Caco-2 (cell line): ENCODE measurements around the gene NIFK. TPM values are rescaled to one million over a fixed set of nuclear protein-coding genes. Genes with fewer than 3 reads are reported as not detected.

Source experiments
- BruUV-seq: library from RNA; stranded (reverse); fragments of 400-500 nt; replicated peaks from 2 replicates; lab custom pipeline; 2021; lab: Mats Ljungman, UMichigan
- CTCF ChIA-PET: fragments of 300-600 bp; sonication (Branson Sonifier 250); formaldehyde crosslinking; loops from one replicate; lab custom pipeline; 2022; ENCODE audit warnings: antibody characterized with exemption; lab: Charles Lee
- POLR2A ChIA-PET: fragments of 300-600 bp; sonication (Branson Sonifier 250); formaldehyde crosslinking; loops from one replicate; lab custom pipeline; 2022; ENCODE audit warnings: antibody characterized with exemption; lab: Charles Lee
- DNase-seq, 2 experiments: peaks; one replicate each; pipeline versions ENCODE4 v3.0.0 to v3.0.0-alpha.2; 2020 to 2022
- H3K27me3 ChIP-seq: replicated peaks from 2 replicates; pipeline ENCODE4 v1.6.0; 2011; ENCODE audit warnings: low read length; ENCODE audit not compliant: control insufficient read depth, insufficient read depth
- H3K36me3 ChIP-seq: 2 replicates; pipeline ENCODE4 v1.5.1; 2011; ENCODE audit warnings: low read length; ENCODE audit not compliant: control insufficient read depth, insufficient read depth
- H3K4me1 ChIP-seq: fragments of 250-450 bp; sonication (Bioruptor Pico); 2 replicates; pipeline ENCODE4 v1.5.1; 2020; ENCODE audit warnings: mild to moderate bottlenecking
- H3K4me3 ChIP-seq: 2 replicates; pipeline ENCODE4 v1.5.1; 2011; ENCODE audit warnings: low read depth, mild to moderate bottlenecking, control low read depth, low read length
- H3K9me3 ChIP-seq: fragments of 250-450 bp; sonication (Bioruptor Pico); 2 replicates; pipeline ENCODE4 v1.5.1; 2020; ENCODE audit warnings: mild to moderate bottlenecking, moderate library complexity
- H3K27ac Mint-ChIP-seq: one replicate; pipeline ENCODE4 v1.8.0; 2022; ENCODE audit warnings: mixed read lengths; ENCODE audit not compliant: unreplicated experiment
- H3K27me3 Mint-ChIP-seq: one replicate; pipeline ENCODE4 v1.8.0; 2022; ENCODE audit warnings: mixed read lengths; ENCODE audit not compliant: insufficient read depth, unreplicated experiment
- H3K36me3 Mint-ChIP-seq: one replicate; pipeline ENCODE4 v1.8.0; 2022; ENCODE audit warnings: mild to moderate bottlenecking, mixed read lengths; ENCODE audit not compliant: insufficient read depth, unreplicated experiment
- H3K4me1 Mint-ChIP-seq: one replicate; pipeline ENCODE4 v1.8.0; 2022; ENCODE audit warnings: low read depth, mixed read lengths; ENCODE audit not compliant: unreplicated experiment
- H3K4me3 Mint-ChIP-seq: one replicate; pipeline ENCODE4 v1.8.0; 2022; ENCODE audit warnings: mild to moderate bottlenecking, moderate library complexity, mixed read lengths; ENCODE audit not compliant: unreplicated experiment
- H3K9me3 Mint-ChIP-seq: one replicate; pipeline ENCODE4 v1.8.0; 2022; ENCODE audit warnings: mixed read lengths; ENCODE audit not compliant: unreplicated experiment
- intact Hi-C: fragments of 100-400 bp; cut with micrococcal nuclease; formaldehyde crosslinking; loops from one replicate; pipeline ENCODE4 v1.10.0; 2022; ENCODE audit not compliant: unreplicated experiment
- total RNA-seq: library from RNA; stranded (reverse); gene quantifications from 2 replicates; pipeline ENCODE4 v1.2.3, GENCODE V29; 2022
- TF ChIP-seq, protein P1 (sequence below), 2 experiments: fragments of 200-600 bp in 1 of 2; IDR thresholded peaks; 1 replicate in 1 of 2; 2 replicates in 1 of 2; pipeline versions ENCODE4 v1.5.1 to v1.8.0; 2011 to 2022; ENCODE audit warnings: antibody characterized with exemption in 1 of 2, control low read depth in 1 of 2, inconsistent platforms in 1 of 2, low read depth in 1 of 2, low read length in 1 of 2, mild to moderate bottlenecking in 1 of 2, moderate library complexity in 1 of 2; ENCODE audit not compliant: insufficient read depth in 1 of 2, severe bottlenecking in 1 of 2, unreplicated experiment in 1 of 2

Gene NIFK
- total RNA-seq, 1 experiment from 2014 or later, result 84.7 TPM

DNA sequence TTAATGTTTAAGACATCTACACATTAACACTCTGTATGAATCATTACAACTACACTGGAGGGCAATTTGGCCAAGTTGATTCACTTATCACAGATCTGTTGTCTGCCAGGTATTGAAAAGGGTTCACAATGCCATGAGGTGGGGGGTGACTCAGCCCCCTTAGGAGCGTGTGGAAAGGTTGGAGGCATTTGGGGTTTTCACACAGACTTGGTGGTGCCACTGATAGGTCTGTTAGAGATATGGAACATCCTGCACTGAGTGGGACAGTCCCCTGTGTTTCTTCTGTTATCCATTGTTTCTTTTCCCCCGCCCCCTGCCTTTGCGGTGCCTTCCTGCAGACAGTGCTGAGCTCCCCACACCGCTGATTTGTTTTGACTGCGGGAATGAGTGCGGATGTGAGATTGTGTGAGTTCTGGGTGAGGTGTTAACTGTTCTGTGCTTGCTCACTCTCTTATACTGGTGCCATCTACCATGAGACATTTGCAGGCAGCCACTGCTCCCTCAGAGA, 9.4 kb upstream of the NIFK start:
- no peak for DNase-seq
- Mint-ChIP-seq H3K4me3 (no peak overlapping the region), H3K27me3 (no peaks in the 10 kb centered on the region), H3K4me1 (no peaks in the 10 kb centered on the region), H3K36me3 (no peaks in the 10 kb centered on the region), H3K9me3 (no peaks in the 10 kb centered on the region), H3K27ac (no peak overlapping the region)
- Histone ChIP-seq H3K27me3 (no peaks in the 10 kb centered on the region), H3K4me3 (no peak overlapping the region), H3K9me3 (no peaks in the 10 kb centered on the region), H3K4me1 (no peaks in the 10 kb centered on the region), H3K36me3 (no peaks in the 10 kb centered on the region)
- no TSS peak for BruUV-seq
- TF ChIP-seq, protein P1, sequence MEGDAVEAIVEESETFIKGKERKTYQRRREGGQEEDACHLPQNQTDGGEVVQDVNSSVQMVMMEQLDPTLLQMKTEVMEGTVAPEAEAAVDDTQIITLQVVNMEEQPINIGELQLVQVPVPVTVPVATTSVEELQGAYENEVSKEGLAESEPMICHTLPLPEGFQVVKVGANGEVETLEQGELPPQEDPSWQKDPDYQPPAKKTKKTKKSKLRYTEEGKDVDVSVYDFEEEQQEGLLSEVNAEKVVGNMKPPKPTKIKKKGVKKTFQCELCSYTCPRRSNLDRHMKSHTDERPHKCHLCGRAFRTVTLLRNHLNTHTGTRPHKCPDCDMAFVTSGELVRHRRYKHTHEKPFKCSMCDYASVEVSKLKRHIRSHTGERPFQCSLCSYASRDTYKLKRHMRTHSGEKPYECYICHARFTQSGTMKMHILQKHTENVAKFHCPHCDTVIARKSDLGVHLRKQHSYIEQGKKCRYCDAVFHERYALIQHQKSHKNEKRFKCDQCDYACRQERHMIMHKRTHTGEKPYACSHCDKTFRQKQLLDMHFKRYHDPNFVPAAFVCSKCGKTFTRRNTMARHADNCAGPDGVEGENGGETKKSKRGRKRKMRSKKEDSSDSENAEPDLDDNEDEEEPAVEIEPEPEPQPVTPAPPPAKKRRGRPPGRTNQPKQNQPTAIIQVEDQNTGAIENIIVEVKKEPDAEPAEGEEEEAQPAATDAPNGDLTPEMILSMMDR (IDR thresholded peaks at IDR 0.05; ENCODE audit: insufficient read depth in 1 of 2, low read depth in 1 of 2, low read length in 1 of 2, severe bottlenecking in 1 of 2, unreplicated experiment in 1 of 2), result no peak
- CTCF ChIA-PET, result no interaction called here
- POLR2A ChIA-PET, result no interaction called here
- intact Hi-C loops, result no loop called here

DNA sequence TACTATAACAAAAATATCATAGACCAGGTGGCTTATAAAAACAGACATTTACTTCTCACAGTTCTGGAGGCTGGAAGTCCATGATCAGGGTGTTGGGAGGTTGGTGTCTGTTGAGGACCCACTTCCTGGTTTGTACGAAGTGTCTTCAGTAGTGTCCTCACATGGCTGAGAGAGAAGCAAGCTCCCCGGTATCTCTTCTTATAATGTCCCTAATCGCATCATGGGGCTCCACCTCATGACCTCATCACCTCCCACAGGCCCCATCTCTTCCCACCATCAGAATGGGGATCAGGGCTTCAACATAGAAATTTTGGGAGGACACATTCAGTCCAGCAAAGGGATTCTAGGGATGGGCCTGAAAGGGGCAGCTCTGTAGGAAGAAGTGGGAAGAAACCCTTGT, 4.8 kb upstream of the NIFK start:
- CTCF ChIA-PET, result no interaction called here
- intact Hi-C loops, result no loop called here
- POLR2A ChIA-PET, result no interaction called here

DNA sequence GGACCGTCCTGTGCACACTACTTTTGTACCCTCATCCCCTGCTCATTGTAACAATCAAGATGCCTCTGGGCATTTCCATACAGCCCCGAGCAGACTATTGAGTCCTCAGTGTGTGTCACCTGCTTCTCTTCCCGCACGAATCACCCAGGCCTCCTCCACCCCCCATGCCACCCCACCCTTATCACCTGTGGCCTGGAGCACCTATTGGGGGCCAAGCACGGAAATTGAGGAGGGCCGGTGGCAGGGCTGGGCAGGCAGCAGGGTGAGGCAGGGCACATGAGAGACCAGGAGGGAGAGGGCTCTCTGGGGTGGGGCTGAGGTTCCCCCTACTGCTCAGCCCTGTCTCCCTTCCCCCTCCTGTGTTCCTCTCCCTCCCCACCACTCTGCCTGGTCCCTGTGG, 4.3 kb upstream of the NIFK start:
- Mint-ChIP-seq H3K36me3 (peaks cover 13% of the 10 kb centered on the region), H3K9me3 (no peaks in the 10 kb centered on the region), H3K27ac (no peak overlapping the region), H3K4me3 (no peak overlapping the region), H3K4me1 (peaks cover 7% of the 10 kb centered on the region), H3K27me3 (no peaks in the 10 kb centered on the region)
- BruUV-seq, result no TSS peak
- TF ChIP-seq, protein P1 (IDR thresholded peaks at IDR 0.05; ENCODE audit: insufficient read depth in 1 of 2, low read depth in 1 of 2, low read length in 1 of 2, severe bottlenecking in 1 of 2, unreplicated experiment in 1 of 2), result no peak
- ChIA-PET CTCF (no interaction called here), POLR2A (no interaction called here)
- Histone ChIP-seq H3K36me3 (no peaks in the 10 kb centered on the region), H3K4me1 (peaks cover 5% of the 10 kb centered on the region), H3K9me3 (no peaks in the 10 kb centered on the region), H3K4me3 (no peak overlapping the region), H3K27me3 (no peaks in the 10 kb centered on the region)
- intact Hi-C loops, result no loop called here
- no peak for DNase-seq

More for the DNA sequence above, 4.8 kb upstream of the NIFK start:
- no peaks in the 10 kb centered on the region for H3K27me3 Mint-ChIP-seq
- Histone ChIP-seq H3K4me1 (peaks cover 5% of the 10 kb centered on the region), H3K27me3 (no peaks in the 10 kb centered on the region), H3K9me3 (no peaks in the 10 kb centered on the region), H3K36me3 (no peaks in the 10 kb centered on the region), H3K4me3 (no peak overlapping the region)
- H3K4me1 Mint-ChIP-seq, result peaks cover 7% of the 10 kb centered on the region
- no peak overlapping the region for H3K4me3 Mint-ChIP-seq
- H3K36me3 Mint-ChIP-seq, result peaks cover 8% of the 10 kb centered on the region
- H3K27ac Mint-ChIP-seq, result no peak overlapping the region
- TF ChIP-seq, protein P1 (IDR thresholded peaks at IDR 0.05; ENCODE audit: insufficient read depth in 1 of 2, low read depth in 1 of 2, low read length in 1 of 2, severe bottlenecking in 1 of 2, unreplicated experiment in 1 of 2), result no peak
- no TSS peak for BruUV-seq
- no peak for DNase-seq
- H3K9me3 Mint-ChIP-seq, result no peaks in the 10 kb centered on the region
